Prostate gland (tissue), 2 donors: ENCODE data around the gene RPA1.

Experiments
- POLR2A ChIP-seq: fragments of 450-650 bp; IDR thresholded peaks from one replicate; pipeline ENCODE4 v1.6.1; 2016; ENCODE audit warnings: antibody characterized with exemption, mild to moderate bottlenecking
- POLR2AphosphoS5 ChIP-seq: sonication (generic); formaldehyde crosslinking; IDR thresholded peaks from one replicate; pipeline ENCODE4 v1.6.1; 2017; ENCODE audit warnings: antibody characterized with exemption
- TF ChIP-seq, protein P1 (sequence below), 4 experiments: fragments of 200-600 bp in 2 of 4; fragments of 450-650 bp in 2 of 4; sonication (generic) in 2 of 4; IDR thresholded peaks; 1 replicate in 3 of 4; 2 replicates in 1 of 4; pipeline ENCODE4 v1.5.1; 2016 to 2019; ENCODE audit warnings: antibody characterized with exemption in 4 of 4, mild to moderate bottlenecking in 2 of 4, moderate library complexity in 2 of 4

GRCh38 chr17:1793447-1793806 lies 36.4 kb upstream of the RPA1 start:
- TF ChIP-seq POLR2AphosphoS5, result no peak
- TF ChIP-seq POLR2A, result no peak
- TF ChIP-seq, protein P1, sequence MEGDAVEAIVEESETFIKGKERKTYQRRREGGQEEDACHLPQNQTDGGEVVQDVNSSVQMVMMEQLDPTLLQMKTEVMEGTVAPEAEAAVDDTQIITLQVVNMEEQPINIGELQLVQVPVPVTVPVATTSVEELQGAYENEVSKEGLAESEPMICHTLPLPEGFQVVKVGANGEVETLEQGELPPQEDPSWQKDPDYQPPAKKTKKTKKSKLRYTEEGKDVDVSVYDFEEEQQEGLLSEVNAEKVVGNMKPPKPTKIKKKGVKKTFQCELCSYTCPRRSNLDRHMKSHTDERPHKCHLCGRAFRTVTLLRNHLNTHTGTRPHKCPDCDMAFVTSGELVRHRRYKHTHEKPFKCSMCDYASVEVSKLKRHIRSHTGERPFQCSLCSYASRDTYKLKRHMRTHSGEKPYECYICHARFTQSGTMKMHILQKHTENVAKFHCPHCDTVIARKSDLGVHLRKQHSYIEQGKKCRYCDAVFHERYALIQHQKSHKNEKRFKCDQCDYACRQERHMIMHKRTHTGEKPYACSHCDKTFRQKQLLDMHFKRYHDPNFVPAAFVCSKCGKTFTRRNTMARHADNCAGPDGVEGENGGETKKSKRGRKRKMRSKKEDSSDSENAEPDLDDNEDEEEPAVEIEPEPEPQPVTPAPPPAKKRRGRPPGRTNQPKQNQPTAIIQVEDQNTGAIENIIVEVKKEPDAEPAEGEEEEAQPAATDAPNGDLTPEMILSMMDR (IDR thresholded peaks at IDR 0.05), result no peak
